ENCODE measurements around the gene PIK3C2G.

DNA sequence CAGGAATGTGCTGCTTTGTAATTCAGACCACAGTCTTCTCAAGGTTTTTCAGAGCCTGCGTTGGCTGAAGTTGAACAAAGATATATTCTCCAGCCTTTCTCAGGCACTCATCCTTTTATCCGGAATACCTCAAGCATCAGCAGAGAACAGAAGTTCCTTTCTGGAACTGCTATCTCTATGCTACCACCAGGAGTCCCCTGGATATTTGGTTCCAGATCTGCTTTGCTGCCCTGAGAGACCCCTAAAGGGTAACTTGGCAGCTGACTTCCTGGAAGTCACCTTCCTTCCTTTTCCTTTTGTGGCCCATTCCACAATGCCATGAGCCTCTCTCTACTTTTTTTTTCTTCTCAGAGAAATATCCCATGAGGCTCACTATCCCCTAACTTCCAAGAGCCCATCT is 288.3 kb downstream of the PIK3C2G start:
- no peak for TF ChIP-seq RFX5 (IDR thresholded peaks at IDR 0.05; ENCODE audit: low read depth, low read length)
- TF ChIP-seq CTCF (conservative IDR thresholded peaks at IDR 0.05; ENCODE audit: low read depth, low read length), result no peak
- no peak for TF ChIP-seq SMC3 (IDR thresholded peaks at IDR 0.05; ENCODE audit: low read depth, low read length)
- TF ChIP-seq RCOR1 (IDR thresholded peaks at IDR 0.05; ENCODE audit: insufficient replicate concordance, low read length), result no peak
- no peak for TF ChIP-seq POLR2A (IDR thresholded peaks at IDR 0.05; ENCODE audit: low read depth, low read length)

All from IMR-90 (cell line).